ENCODE measurements around the gene BTN2A1. TPM values are rescaled to one million over a fixed set of nuclear protein-coding genes. Genes with fewer than 3 reads are reported as not detected.

Gene BTN2A1
- polyA plus RNA-seq, 1 of the 3 experiments (the other 2 are of a cell fraction): 21.2 TPM

DNA sequence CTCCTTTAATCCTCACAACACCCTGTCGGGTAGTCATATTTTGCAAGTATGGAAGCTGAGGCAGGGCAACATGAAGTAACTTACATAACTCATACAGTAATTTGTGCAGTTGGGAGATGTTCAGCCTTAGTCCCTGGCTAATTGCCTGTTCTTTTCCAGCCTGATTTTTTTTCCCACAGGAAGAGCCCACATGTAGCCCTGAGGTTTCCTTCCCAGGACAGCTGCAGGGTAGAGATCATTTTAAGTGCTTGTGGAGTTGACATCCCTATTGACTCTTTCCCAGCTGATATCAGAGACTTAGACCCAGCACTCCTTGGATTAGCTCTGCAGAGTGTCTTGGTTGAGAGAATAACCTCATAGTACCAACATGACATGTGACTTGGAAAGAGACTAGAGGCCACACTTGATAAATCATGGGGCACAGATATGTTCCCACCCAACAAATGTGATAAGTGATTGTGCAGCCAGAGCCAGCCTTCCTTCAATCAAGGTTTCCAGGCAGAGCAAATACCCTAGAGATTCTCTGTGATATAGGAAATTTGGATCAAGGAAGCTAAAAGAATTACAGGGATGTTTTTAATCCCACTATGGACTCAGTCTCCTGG lies 5.0 kb upstream of the BTN2A1 start:
- no peaks in the 10 kb centered on the region for H3K9me3 ChIP-seq
- H3K4me1 ChIP-seq (ENCODE audit: control insufficient read depth in 1 of 2, insufficient read depth in 2 of 2, low read depth in 1 of 2, low read length in 1 of 2): peaks cover 4 to 6% of the 10 kb centered on the region in 2 experiments; a peak in 1 of 4 replicates
- CTCF ChIA-PET: no interaction called here
- no peak overlapping the region for H3K9ac ChIP-seq
- TF ChIP-seq, protein P1, sequence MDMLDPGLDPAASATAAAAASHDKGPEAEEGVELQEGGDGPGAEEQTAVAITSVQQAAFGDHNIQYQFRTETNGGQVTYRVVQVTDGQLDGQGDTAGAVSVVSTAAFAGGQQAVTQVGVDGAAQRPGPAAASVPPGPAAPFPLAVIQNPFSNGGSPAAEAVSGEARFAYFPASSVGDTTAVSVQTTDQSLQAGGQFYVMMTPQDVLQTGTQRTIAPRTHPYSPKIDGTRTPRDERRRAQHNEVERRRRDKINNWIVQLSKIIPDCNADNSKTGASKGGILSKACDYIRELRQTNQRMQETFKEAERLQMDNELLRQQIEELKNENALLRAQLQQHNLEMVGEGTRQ (IDR thresholded peaks at IDR 0.05; ENCODE audit: borderline replicate concordance, low read depth, low read length): no peak
- TF ChIP-seq NRF1 (IDR thresholded peaks at IDR 0.05; ENCODE audit: low read depth, low read length) (no peak), POLR2AphosphoS5 (IDR thresholded peaks at IDR 0.05; ENCODE audit: low read depth, low read length) (no peak), ELF1 (IDR thresholded peaks at IDR 0.05) (no peak), TAF1 (IDR thresholded peaks at IDR 0.05; ENCODE audit: borderline replicate concordance, low read depth, low read length) (no peak), TCF12 (IDR thresholded peaks at IDR 0.05) (no peak), YY1 (IDR thresholded peaks at IDR 0.05; ENCODE audit: low read depth) (no peak), MEF2A (IDR thresholded peaks at IDR 0.05; ENCODE audit: borderline replicate concordance, low read depth) (no peak), CHD2 (IDR thresholded peaks at IDR 0.05; ENCODE audit: low read length, partially characterized antibody) (no peak), EP300 (IDR thresholded peaks at IDR 0.05; ENCODE audit: borderline replicate concordance in 1 of 2, low read depth in 1 of 2, low read length in 1 of 2) (no peak), RCOR1 (IDR thresholded peaks at IDR 0.05; ENCODE audit: low read length) (no peak), TEAD4 (IDR thresholded peaks at IDR 0.05; ENCODE audit: borderline replicate concordance, insufficient read depth) (no peak), RAD21 (IDR thresholded peaks at IDR 0.05; ENCODE audit: low read length) (no peak), SMC3 (IDR thresholded peaks at IDR 0.05; ENCODE audit: low read depth, low read length) (no peak)
- TF ChIP-seq, protein P2, sequence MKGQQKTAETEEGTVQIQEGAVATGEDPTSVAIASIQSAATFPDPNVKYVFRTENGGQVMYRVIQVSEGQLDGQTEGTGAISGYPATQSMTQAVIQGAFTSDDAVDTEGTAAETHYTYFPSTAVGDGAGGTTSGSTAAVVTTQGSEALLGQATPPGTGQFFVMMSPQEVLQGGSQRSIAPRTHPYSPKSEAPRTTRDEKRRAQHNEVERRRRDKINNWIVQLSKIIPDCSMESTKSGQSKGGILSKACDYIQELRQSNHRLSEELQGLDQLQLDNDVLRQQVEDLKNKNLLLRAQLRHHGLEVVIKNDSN (IDR thresholded peaks at IDR 0.05; ENCODE audit: borderline replicate concordance, low read depth): no peak
- TF ChIP-seq, protein P3, sequence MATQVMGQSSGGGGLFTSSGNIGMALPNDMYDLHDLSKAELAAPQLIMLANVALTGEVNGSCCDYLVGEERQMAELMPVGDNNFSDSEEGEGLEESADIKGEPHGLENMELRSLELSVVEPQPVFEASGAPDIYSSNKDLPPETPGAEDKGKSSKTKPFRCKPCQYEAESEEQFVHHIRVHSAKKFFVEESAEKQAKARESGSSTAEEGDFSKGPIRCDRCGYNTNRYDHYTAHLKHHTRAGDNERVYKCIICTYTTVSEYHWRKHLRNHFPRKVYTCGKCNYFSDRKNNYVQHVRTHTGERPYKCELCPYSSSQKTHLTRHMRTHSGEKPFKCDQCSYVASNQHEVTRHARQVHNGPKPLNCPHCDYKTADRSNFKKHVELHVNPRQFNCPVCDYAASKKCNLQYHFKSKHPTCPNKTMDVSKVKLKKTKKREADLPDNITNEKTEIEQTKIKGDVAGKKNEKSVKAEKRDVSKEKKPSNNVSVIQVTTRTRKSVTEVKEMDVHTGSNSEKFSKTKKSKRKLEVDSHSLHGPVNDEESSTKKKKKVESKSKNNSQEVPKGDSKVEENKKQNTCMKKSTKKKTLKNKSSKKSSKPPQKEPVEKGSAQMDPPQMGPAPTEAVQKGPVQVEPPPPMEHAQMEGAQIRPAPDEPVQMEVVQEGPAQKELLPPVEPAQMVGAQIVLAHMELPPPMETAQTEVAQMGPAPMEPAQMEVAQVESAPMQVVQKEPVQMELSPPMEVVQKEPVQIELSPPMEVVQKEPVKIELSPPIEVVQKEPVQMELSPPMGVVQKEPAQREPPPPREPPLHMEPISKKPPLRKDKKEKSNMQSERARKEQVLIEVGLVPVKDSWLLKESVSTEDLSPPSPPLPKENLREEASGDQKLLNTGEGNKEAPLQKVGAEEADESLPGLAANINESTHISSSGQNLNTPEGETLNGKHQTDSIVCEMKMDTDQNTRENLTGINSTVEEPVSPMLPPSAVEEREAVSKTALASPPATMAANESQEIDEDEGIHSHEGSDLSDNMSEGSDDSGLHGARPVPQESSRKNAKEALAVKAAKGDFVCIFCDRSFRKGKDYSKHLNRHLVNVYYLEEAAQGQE (IDR thresholded peaks at IDR 0.05; ENCODE audit: low read depth, low read length): no peak
- TF ChIP-seq, protein P4, sequence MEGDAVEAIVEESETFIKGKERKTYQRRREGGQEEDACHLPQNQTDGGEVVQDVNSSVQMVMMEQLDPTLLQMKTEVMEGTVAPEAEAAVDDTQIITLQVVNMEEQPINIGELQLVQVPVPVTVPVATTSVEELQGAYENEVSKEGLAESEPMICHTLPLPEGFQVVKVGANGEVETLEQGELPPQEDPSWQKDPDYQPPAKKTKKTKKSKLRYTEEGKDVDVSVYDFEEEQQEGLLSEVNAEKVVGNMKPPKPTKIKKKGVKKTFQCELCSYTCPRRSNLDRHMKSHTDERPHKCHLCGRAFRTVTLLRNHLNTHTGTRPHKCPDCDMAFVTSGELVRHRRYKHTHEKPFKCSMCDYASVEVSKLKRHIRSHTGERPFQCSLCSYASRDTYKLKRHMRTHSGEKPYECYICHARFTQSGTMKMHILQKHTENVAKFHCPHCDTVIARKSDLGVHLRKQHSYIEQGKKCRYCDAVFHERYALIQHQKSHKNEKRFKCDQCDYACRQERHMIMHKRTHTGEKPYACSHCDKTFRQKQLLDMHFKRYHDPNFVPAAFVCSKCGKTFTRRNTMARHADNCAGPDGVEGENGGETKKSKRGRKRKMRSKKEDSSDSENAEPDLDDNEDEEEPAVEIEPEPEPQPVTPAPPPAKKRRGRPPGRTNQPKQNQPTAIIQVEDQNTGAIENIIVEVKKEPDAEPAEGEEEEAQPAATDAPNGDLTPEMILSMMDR (IDR thresholded peaks at IDR 0.05): no peak
- H4K20me1 ChIP-seq (ENCODE audit: insufficient read depth): no peaks in the 10 kb centered on the region
- H3K27me3 ChIP-seq (ENCODE audit: insufficient read depth): no peaks in the 10 kb centered on the region
- no peak overlapping the region for H3K4me3 ChIP-seq (ENCODE audit: low read depth in 2 of 2, low read length in 1 of 2)
- H3F3A ChIP-seq (replicated peaks; ENCODE audit: insufficient read depth): no peaks in the 10 kb centered on the region
- H3K27ac ChIP-seq (ENCODE audit: low read depth in 2 of 2, low read length in 1 of 2): no peak overlapping the region
- no peak overlapping the region for H2AFZ ChIP-seq (ENCODE audit: low read depth)
- no peaks in the 10 kb centered on the region for H3K9me2 ChIP-seq
- peaks cover 0 to 5% of the 10 kb centered on the region in 2 experiments for H3K36me3 ChIP-seq (replicated peaks in 1 of 2; ENCODE audit: control insufficient read depth in 1 of 2, insufficient read depth in 2 of 2, low read length in 1 of 2)
- DNase-seq: no peak
- 75% methylated on average over 1 of the region's 1 CpG for WGBS (ENCODE audit: low lambda C conversion rate)
- POLR2A ChIA-PET: no interaction called here
- no peaks in the 10 kb centered on the region for H3K79me2 ChIP-seq (ENCODE audit: insufficient read depth)
- H3K4me2 ChIP-seq: no peak overlapping the region
